ENCODE measurements around the gene SCN8A.

Gene SCN8A

GRCh38 chr12:51834411-51834810 lies 243.4 kb downstream of the SCN8A start:
- no peak for DNase-seq (ENCODE audit: low spot score)

- DNase-seq (ENCODE audit: low spot score) = no peak
Measured at GRCh38 chr12:51836041-51836826, 245.2 kb downstream of the SCN8A start.

GRCh38 chr12:51836827-51837173 lies 245.8 kb downstream of the SCN8A start:
- no peak for DNase-seq (ENCODE audit: low spot score)

GRCh38 chr12:51837286-51837685 lies 246.3 kb downstream of the SCN8A start:
- no peak for DNase-seq (ENCODE audit: low spot score)

- DNase-seq (ENCODE audit: low spot score) = no peak
Measured at GRCh38 chr12:51838036-51838435, 247.0 kb downstream of the SCN8A start.

- no peak for DNase-seq (ENCODE audit: low spot score)
Measured at GRCh38 chr12:51838762-51839161, 247.7 kb downstream of the SCN8A start.

GRCh38 chr12:51839310-51839947 lies 248.4 kb downstream of the SCN8A start:
- no peak for DNase-seq (ENCODE audit: low spot score)

- no peak for DNase-seq (ENCODE audit: low spot score)
Measured at GRCh38 chr12:51840966-51841365, 249.9 kb downstream of the SCN8A start.

- no peak for DNase-seq (ENCODE audit: low spot score)
Measured at GRCh38 chr12:51841727-51842126, 250.7 kb downstream of the SCN8A start.

GRCh38 chr12:51844854-51845253 lies 253.8 kb downstream of the SCN8A start:
- DNase-seq (ENCODE audit: low spot score) = no peak

- DNase-seq (ENCODE audit: low spot score) = no peak
Measured at GRCh38 chr12:51845482-51845881, 254.4 kb downstream of the SCN8A start.

- no peak for DNase-seq (ENCODE audit: low spot score)
Measured at GRCh38 chr12:51846271-51846691, 255.2 kb downstream of the SCN8A start.

- DNase-seq (ENCODE audit: low spot score) = no peak
Measured at GRCh38 chr12:51846911-51847642, 256.0 kb downstream of the SCN8A start.

- DNase-seq (ENCODE audit: low spot score) = no peak
Measured at GRCh38 chr12:51847643-51848325, 256.8 kb downstream of the SCN8A start.

GRCh38 chr12:51848326-51848727 lies 257.3 kb downstream of the SCN8A start, which contains the start of gene FIGNL2:
Gene FIGNL2 (minus strand): TSS chr12:51848718. CDS start chr12:51822413, 26,305 bp downstream.
- DNase-seq (ENCODE audit: low spot score) = no peak

GRCh38 chr12:51848841-51849735 lies 258.1 kb downstream of the SCN8A start:
- DNase-seq (ENCODE audit: low spot score) = no peak

GRCh38 chr12:51850081-51850964 lies 259.3 kb downstream of the SCN8A start:
- DNase-seq (ENCODE audit: low spot score) = no peak

GRCh38 chr12:51850965-51851299 lies 259.9 kb downstream of the SCN8A start:
- DNase-seq (ENCODE audit: low spot score) = no peak

GRCh38 chr12:51851413-51852124 lies 260.5 kb downstream of the SCN8A start:
- DNase-seq (ENCODE audit: low spot score) = no peak
